Kidney capillary endothelial cell (primary cell): ENCODE data around the gene PRODH2.
"Not testable (repeated sequence)": the region's sequence is repeated elsewhere in the genome, so short reads cannot be mapped to it uniquely, and the experiment has no call there.

Source experiments
- DNase-seq: peaks from one replicate; pipeline ENCODE4 v3.0.0-alpha.2; 2018; ENCODE audit warnings: low spot score

The PRODH2 gene

DNA sequence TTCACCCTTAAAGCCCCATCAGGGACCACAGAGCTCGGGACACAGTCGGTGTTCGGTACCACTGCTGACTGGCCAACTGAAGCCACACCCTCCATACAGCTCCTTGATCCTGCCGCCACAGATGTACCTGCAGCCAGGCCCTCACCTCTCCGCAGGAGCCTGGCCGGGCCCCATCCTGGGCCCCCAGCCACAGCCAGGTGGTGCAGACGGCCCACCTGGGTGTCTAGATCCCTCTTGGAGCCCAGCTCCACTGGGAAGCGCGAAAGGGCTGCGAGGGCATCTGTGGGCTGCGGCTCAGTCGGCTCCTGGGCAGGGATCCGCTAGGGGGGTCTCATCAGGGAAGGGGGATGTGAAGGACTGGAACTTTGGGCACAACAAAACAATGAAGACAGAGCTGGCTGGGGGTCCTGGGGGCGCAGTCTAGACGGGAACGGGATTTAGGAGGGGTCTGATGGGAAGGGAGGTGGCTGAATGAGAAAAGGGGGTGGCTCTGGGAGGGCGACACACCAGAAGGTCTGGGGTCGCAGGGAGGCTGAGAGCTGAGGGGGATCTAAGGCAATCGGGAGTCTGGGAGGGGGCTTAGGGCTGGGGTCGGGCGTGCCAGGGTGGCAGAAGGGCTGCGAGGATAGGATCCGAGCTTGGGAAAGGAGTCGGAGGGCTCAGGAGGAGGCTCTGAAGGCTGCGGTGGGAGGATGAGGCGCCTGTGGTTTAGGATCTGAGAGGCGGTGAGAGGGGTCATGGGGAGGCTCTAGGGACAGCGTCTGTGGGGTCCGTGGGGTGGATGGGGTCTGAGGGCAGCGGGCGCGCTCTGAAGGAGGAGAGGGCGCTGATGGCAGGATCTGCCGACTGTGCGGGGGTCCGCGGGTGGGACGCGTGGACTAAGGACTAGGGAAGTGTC lies 15.8 kb downstream of the PRODH2 start:
- DNase-seq: no peak

DNA sequence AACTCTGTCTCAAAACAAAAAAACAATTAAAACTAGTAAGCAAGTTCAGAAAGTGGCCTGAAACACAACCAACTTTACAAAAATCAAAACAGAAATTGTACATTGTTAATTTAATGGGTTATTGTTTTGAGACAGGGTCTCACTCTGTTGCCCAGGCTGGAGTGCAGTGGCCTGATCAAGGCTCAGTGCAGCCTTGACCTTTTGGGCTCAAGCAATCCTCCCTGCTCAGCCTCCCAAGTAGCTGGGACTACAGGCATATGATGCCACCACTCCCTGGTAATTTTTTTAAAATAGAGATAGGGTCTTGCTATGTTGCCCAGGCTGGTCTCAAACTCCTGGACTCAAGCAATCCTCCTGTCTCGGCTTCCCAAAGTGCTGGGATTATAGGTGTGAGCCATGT lies 17.1 kb downstream of the PRODH2 start:
- not testable (repeated sequence) for DNase-seq

DNA sequence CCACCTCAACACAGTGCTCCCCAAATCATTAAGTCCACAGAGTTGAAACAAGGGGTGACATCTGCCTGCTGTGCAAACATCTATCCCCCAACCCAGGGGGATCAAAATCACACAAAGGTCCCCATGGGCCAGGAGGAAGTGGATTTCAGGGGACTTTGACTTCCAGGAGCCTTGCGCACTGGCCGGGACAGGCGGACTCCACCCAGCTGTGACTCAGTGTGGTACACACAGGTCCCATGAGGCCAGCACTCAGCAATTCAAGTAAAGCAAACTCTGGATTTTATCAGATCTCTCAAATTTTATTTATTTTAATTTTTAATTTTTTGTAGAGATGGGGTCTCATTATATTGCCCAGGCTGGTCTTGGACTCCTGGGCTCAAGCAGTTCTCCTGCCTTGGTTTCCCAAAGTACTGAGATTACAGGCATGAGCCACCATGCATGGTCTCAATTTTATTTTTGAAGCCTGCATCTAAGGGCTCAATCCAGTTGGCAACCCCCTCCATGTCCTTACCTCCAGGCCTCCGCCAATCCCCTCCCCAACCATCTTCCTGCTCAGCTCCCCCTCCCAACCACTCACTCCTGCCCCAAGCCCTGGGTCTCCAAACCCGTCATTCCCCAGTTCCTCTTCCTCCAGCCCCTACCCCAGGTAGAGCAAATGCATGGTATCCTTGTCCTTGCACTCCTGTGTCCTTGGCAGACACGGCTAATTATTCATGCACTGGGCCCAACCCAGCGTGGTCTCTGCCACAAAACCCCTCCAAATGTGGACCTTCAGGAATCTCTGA lies 19.1 kb downstream of the PRODH2 start:
- DNase-seq: no peak

DNA sequence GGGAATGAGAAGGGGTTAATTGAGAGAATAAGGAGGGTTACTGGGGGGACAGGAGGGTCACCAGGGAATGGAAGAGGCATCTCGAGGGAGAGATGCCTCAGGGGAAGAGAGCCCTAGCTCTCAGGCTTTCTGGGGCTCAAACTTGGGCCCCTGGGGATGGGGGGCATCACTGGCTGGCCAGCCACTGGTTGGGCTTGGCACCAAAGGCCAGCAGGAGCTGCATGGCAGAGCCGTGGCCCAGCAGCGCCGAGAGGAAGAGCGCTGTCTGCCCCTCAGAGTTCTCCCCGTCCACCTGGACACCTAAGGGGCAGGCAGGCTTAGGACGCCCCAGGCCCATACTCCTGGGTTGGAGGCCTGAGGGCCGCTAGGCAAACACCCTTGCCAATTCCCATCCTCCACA lies 19.8 kb downstream of the PRODH2 start:
- no peak for DNase-seq

DNA sequence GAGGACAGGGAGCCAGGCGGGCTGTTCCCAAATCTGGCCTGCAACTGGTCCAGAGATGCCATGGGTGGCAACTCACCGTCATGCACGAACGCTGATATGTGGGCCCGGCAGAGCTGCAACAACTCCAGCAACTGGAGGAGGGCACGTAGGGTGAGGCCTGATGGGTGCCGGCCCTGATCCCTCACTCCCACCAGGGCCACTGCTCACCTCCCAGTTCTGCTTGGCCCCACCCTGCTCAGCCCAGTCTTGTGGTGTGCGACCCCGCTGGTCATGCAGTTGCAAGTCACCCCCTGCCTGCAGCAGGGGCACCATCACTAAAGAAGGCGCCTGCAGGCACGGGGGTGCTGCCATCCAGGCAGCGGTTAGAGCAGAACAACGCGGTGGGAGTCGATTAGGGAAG lies 20.3 kb downstream of the PRODH2 start:
- no peak for DNase-seq

DNA sequence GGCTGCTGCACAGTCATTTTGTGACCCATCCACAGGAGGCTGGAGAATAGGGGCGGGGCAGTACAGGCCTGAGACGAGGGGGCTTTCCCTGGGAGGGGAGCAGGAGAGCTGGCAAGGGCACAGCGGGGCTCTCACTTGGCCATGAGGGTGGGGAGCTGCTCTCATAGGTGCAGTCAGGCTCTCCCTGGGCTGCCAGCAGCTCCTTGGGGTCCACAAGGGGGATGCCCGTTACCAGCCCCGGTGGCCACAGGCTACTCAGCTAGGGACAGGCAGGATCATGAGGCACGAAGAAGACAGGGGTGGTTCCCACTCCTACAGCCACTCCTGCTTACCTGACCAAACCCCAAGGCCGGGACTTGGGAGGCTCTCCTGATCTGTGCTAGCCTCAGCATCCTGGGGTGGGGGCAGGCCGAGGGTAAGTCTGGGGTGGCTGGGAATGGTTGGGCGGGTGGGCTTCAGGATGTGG lies 20.8 kb downstream of the PRODH2 start:
- no peak for DNase-seq

DNA sequence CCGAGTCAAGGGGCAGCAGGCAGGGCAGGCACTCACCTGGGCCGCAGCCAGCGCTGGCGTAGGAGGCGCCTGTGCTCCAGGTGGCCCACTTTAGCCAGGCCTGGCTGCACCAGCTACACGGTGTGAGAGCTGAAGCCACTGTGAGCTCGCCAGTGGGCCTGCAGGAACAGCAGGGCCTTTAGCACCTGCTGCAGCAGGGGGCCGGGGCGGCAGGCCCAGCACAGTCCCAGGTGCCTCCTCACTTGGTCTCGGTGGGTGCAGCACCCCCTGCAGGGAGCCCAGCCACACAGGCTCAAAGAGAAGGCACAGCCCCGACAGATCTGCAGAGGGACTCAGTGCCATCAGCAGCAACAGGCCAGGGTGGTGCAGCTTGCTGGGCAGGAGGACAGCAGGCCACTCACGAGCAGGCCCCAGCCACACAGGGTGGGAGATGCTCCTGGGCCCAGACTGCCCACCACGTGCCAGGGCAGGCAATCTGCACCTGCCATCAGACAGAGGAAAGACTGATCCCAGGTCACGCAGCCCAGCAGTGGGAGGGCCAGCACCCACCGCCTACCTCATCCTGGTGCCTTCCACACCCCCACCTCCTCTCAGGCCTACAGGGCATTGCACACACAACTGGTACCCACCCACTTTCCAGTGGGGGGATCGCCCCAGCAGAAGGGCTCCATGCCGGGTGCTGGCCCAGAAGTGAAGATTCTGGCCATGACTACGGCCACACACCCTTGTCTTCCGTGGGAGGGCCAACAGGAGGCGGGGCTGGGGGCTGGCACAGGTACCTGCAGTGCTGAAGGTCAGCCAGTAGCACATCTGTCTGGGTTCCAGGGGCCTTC lies 21.4 kb downstream of the PRODH2 start:
- DNase-seq: no peak

DNA sequence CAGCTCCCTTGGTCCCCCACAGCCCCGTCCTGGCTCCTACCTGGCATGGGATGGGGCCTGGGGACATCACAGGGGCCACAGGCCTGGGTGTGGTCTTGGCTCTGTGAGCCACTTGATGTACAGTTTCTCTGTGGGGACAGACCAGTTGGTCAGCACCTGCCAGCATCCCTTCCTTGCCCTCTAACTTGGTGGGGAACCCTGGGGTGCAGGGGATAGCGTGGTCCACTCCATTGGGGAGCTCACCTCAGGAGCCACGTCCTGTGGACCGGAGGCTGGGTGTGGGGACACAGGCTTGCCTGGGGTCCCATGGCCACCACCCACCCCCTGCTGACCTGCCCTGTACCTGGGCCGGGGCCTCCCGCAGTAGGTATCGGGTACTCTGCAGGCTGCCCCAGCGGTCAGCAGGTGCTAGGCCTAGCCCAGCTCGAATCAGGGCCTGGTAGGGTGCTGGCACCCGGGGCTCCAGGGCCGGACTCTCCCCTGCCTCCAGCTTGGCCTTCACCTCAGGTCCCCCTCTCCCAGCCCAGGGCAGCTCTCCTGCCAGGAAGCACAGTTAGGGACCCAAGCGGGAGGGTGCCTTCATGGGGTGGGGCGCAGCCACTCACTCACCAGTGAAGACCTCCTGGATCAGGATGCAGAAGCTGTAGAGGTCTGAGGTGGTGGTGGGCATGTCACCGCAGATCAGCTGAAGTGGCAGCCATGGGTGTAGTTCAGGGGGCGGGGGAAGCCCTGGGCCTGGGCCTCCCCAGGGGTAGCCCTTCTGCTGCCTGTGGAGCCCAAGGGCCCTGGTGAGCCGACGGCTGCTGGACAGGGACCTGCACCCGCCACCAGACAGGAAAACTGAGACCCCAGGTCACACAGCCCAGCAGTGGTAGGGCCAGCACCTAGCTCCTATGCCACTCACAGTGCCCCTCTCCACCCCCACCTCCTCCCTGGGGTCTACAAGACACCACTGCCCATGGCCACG lies 22.4 kb downstream of the PRODH2 start:
- DNase-seq: no peak

DNA sequence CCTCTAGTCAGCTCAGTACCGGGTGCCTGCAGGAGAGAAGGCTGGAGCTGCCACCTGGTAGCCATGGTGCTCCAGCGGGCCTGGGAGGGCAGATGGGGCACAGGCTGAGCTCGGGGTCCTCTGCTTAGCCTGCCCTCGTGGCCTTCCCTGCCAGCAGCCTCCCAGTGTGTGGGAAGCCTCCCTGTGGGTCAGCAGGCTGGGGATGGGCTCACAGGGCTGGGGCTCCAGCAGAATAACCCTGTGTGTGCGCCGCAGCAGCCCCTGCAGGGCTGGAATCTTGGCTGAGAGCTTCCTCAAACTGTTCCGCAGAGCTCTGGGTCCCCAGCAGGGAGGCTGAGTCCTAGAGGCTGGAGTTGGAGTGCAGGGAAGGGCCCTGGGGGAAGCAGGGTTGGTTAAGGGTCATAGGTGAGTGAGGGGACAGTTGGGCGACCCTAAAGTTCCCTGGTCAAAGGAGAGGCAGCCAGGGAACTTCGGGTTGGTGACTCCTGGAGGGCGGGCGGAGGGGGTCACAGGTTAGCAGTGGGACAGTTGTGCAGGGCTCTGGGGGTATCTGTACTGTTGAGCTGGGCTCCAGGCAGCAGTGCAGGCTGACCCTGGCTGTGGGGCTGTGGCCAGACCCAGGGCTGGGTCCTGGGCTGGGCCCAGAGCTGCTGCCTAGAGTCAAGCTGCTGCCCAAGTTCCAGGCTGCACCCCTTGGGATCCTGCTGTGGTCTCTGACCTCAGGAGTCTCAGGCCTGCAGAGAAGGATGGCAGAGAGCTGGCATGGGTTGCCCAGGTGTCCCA lies 23.3 kb downstream of the PRODH2 start:
- no peak for DNase-seq

DNA sequence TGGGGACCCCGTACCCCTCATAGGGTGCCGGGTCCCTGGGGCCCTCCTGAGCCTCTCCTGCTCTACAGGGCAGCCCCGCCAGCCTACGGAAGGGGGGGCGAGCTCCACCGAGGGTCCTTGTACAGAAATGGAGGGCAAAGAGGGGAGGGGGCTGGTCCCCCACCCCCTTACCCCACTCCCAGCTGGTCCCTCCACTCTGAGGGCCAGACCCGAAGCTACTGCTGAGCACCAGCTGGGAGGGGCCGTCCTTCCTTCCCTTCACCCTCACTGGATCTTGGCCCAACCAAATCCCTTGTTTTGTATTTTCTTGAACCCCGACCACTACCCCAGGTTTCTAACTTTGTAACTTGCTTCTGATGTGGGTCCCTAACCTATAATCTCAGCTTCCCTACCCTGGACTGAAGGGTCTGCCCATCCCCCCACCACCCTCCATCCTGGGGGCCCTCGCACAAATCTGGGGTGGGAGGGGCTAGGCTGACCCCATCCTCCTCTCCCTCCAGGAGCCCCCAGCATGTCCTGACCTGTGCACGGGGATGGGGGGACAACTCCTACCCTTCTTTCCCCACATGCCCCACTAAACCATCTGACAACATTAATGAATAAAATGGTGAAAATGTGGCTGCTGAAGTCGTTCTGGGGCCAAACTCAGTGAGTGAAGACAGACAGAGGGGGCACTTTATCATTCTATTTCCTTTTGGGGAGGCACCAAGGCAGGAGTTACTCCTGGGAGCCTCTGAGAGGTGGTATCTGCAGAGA lies 24.3 kb downstream of the PRODH2 start:
- no peak for DNase-seq

DNA sequence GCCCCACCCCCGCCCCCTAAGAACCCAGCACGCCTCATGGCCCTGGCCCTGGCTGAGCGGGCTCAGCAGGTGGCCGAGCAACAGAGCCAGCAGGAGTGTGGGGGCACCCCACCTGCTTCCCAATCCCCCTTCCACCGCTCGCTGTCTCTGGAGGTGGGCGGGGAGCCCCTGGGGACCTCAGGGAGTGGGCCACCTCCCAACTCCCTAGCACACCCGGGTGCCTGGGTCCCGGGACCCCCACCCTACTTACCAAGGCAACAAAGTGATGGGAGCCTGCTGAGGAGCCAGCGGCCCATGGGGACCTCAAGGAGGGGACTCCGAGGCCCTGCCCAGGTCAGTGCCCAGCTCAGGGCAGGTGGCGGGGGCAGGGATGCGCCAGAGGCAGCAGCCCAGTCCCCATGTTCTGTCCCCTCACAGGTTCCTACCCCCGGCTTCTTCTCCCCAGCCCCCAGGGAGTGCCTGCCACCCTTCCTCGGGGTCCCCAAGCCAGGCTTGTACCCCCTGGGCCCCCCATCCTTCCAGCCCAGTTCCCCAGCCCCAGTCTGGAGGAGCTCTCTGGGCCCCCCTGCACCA lies 25.3 kb downstream of the PRODH2 start:
- no peak for DNase-seq

DNA sequence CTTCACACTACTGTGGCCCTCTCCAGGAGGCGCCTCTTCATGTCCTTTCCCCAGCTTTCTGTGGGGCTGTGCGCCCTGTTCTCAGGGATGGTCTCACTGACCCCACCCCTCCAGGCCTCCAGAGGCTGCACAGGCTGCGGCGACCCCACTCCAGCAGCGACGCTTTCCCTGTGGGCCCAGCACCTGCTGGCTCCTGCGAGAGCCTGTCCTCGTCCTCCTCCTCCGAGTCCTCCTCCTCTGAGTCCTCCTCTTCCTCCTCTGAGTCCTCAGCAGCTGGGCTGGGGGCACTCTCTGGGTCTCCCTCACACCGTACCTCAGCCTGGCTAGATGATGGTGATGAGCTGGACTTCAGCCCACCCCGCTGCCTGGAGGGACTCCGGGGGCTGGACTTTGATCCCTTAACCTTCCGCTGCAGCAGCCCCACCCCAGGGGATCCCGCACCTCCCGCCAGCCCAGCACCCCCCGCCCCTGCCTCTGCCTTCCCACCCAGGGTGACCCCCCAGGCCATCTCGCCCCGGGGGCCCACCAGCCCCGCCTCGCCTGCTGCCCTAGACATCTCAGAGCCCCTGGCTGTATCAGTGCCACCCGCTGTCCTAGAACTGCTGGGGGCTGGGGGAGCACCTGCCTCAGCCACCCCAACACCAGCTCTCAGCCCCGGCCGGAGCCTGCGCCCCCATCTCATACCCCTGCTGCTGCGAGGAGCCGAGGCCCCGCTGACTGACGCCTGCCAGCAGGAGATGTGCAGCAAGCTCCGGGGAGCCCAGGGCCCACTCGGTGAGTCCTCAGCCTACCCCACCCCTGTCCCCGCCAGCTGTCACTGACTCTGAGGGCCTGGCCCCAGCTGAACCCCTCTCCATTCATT lies 26.1 kb downstream of the PRODH2 start:
- DNase-seq: no peak

DNA sequence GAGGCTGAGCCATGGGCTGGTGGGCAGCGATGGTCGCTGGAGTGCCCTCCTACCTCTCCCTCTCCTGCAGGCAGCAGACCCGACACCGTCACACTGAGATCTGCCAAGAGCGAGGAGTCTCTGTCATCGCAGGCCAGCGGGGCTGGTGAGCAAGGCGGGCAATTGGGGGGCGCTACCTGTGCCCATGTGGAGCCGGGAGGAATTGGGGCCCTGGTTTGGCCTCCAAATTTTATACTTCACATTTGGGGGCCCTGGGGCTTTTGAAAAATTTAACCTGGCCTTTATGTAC lies 27.4 kb downstream of the PRODH2 start:
- no peak for DNase-seq

DNA sequence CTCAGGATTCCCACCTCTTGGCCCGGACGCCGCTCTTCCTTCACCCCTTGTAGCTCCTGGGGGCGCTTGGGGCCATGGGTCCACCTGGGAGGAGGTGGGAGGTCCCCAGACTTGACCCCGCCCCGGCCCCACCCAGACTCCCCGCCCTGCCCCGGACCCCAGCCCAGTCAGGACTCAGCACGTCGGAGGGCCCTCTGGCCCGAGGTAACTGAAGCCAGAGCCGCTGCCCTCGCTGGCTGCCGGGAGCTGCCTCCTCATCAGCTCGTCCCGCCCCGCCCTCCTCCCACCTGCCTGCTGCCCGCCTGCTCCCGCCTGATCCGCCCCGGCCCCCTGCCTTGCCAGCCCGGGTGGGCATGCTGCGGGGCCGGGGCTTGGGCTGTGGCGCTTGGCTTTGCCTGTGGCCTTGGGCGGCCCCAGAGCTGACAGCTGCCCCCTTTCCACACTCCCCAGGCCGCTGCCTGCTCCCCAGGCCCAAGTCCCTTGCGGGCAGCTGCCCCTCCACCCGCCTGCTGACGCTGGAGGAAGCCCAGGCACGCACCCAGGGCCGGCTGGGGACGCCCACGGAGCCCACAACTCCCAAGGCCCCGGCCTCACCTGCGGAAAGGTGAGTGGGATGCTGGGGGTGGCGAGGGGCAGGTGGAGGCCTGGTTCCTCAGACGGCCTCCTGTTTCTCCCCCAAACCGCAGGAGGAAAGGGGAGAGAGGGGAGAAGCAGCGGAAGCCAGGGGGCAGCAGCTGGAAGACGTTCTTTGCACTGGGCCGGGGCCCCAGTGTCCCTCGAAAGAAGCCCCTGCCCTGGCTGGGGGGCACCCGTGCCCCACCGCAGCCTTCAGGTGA lies 27.9 kb downstream of the PRODH2 start:
- DNase-seq: no peak

DNA sequence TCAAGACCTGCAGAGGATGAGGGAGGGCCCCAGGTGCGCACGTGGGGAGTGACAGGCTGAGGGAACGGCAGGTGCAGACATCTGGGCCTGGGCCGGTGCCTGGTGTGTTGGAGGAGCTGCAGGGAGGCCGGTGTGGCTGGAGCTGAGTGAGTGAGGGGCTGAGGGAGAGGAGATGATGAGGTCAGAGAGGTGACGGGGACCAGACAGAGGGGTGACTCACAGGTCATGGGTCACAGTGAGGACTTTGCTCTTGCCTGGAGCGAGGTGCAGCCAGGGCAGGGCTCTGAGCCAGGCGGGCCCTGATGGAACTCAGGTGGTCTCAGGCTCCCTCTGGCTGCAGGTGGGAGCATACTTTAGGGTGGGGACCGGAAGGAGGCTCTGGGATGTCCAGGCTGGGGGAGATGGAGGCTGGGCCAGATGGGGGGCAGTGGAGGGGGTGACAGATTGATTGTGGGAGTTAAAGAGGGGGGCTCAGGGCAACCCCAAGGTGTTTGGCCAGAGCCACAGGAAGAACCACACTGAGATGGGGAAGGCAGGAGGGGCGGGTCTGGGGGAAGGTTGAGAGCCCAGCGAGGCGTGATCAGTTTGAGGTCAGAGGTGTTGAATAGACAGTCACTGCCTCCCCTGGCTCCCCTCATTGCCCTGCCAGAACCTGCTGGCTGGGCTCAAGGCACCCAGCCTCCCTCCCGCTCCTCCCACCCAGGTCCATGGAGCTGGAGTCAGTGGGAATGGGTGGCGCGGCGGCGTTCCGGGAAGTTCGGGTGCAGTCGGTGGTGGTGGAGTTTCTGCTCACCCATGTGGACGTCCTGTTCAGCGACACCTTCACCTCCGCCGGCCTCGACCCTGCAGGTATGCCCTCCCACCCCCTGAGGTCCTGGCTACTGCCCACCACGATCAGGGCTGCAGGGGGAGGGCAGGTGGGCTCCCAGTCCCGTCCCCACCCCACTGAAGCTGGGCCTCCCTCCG lies 28.9 kb downstream of the PRODH2 start:
- DNase-seq: no peak

DNA sequence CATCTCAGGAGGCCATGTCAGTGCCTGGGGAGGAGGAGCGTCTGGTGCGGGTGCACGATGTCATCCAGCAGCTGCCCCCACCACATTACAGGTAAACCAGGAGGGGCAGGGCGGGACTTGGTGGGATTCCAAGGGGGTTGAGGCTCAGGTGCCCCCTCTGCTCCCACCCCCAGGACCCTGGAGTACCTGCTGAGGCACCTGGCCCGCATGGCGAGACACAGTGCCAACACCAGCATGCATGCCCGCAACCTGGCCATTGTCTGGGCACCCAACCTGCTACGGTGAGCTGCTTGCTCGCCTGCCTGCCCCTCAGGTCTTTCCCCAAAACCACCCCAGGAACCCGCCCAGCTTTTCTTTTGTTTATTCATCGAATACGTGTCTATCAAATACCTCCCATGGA lies 30.1 kb downstream of the PRODH2 start:
- DNase-seq: no peak
